HepG2 (cell line): ENCODE data around the gene ROBO3. TPM values are rescaled to one million over a fixed set of nuclear protein-coding genes. Genes with fewer than 3 reads are reported as not detected.

Experiments used
- ARID2 ChIP-seq: sonication (generic); formaldehyde crosslinking; IDR thresholded peaks from 2 replicates; pipeline ENCODE4 v1.8.1; 2022; ENCODE audit warnings: mild to moderate bottlenecking, missing genetic modification reagents, borderline replicate concordance
- BORCS8-MEF2B ChIP-seq: sonication (generic); formaldehyde crosslinking; IDR thresholded peaks from 2 replicates; pipeline ENCODE4 v1.8.0; 2022; ENCODE audit warnings: mild to moderate bottlenecking, missing genetic modification reagents
- DPF2 ChIP-seq: sonication (generic); formaldehyde crosslinking; IDR thresholded peaks from 2 replicates; pipeline ENCODE4 v1.4.0; 2020; ENCODE audit warnings: mild to moderate bottlenecking, low read depth, missing genetic modification reagents, borderline replicate concordance
- ESRRA ChIP-seq: sonication (generic); formaldehyde crosslinking; IDR thresholded peaks from 2 replicates; pipeline ENCODE4 v1.5.1; 2020; ENCODE audit warnings: mild to moderate bottlenecking, low read depth, missing genetic modification reagents
- HHEX ChIP-seq: IDR thresholded peaks from 2 replicates; pipeline ENCODE4 v1.6.1; 2016; ENCODE audit warnings: control low read depth
- JUN ChIP-seq: sonication (generic); formaldehyde crosslinking; IDR thresholded peaks from 2 replicates; pipeline ENCODE4 v1.4.0; 2020; ENCODE audit warnings: mild to moderate bottlenecking, missing genetic modification reagents
- KDM6A ChIP-seq: IDR thresholded peaks from 2 replicates; pipeline ENCODE4 v1.6.1; 2016; ENCODE audit warnings: low read depth
- KLF13 ChIP-seq: sonication (generic); formaldehyde crosslinking; IDR thresholded peaks from 2 replicates; pipeline ENCODE4 v1.4.0; 2020; ENCODE audit warnings: mild to moderate bottlenecking, missing genetic modification reagents
- NR3C1 ChIP-seq: sonication (generic); formaldehyde crosslinking; IDR thresholded peaks from 2 replicates; pipeline ENCODE4 v1.4.0; 2020; ENCODE audit warnings: missing genetic modification reagents
- PLSCR1 ChIP-seq: sonication (generic); formaldehyde crosslinking; IDR thresholded peaks from 2 replicates; pipeline ENCODE4 v1.5.0; 2020; ENCODE audit warnings: missing genetic modification reagents, mild to moderate bottlenecking, borderline replicate concordance
- ZNF224 ChIP-seq: sonication (generic); formaldehyde crosslinking; IDR thresholded peaks from 2 replicates; pipeline ENCODE4 v1.5.0; 2020; ENCODE audit warnings: mild to moderate bottlenecking, missing genetic modification reagents
- ZNF407 ChIP-seq: sonication (generic); formaldehyde crosslinking; IDR thresholded peaks from one replicate; pipeline ENCODE4 v1.5.1; 2020; ENCODE audit warnings: mild to moderate bottlenecking, missing genetic modification reagents; ENCODE audit errors: not compliant biosample characterization
- ZNF567 ChIP-seq: sonication (generic); formaldehyde crosslinking; IDR thresholded peaks from 2 replicates; pipeline ENCODE4 v1.8.1; 2023; ENCODE audit warnings: mild to moderate bottlenecking, missing genetic modification reagents, borderline replicate concordance
- ZSCAN5A ChIP-seq: sonication (generic); formaldehyde crosslinking; IDR thresholded peaks from 2 replicates; pipeline ENCODE4 v1.8.0; 2022; ENCODE audit warnings: mild to moderate bottlenecking, missing genetic modification reagents, borderline replicate concordance
- polyA plus RNA-seq, 8 experiments: library from polyadenylated mRNA; depleted of rRNA in 3 of 8; stranded (reverse) in 7 of 8; unstranded in 1 of 8; fragments of >200 nt; fragmentation: Illumina TruSeq in 4 of 8; extraction: Trizol in 4 of 8; gene quantifications; 2 replicates each; pipeline versions ENCODE4 v1.2.1 to v1.2.3, GENCODE V29; 2011 to 2016; ENCODE audit warnings: low read depth in 4 of 8, missing spikeins in 1 of 8, mixed read lengths in 1 of 8; ENCODE audit not compliant: insufficient read depth in 1 of 8
- total RNA-seq, 5 experiments: library from RNA; depleted of rRNA; stranded (reverse); fragments of >200 nt; fragmentation: Illumina TruSeq; extraction: Trizol; gene quantifications; 2 replicates each; pipeline ENCODE4 v1.2.3, GENCODE V29; 2016; ENCODE audit warnings: low read depth in 1 of 5
- TF ChIP-seq, protein P1 (sequence below): sonication (generic); formaldehyde crosslinking; conservative IDR thresholded peaks from 2 replicates; pipeline ENCODE4 v1.5.0; 2020; ENCODE audit warnings: missing genetic modification reagents
- TF ChIP-seq, protein P2 (sequence below): sonication (generic); formaldehyde crosslinking; IDR thresholded peaks from 2 replicates; pipeline ENCODE4 v1.8.1; 2023; ENCODE audit warnings: mild to moderate bottlenecking, moderate library complexity, missing genetic modification reagents

ROBO3 gene
- total and polyA plus RNA-seq, 2 of the 13 experiments (the other 11 are each of a cell fraction or from before 2014, with no cell fraction given): 0.07 to 2.4 TPM

DNA sequence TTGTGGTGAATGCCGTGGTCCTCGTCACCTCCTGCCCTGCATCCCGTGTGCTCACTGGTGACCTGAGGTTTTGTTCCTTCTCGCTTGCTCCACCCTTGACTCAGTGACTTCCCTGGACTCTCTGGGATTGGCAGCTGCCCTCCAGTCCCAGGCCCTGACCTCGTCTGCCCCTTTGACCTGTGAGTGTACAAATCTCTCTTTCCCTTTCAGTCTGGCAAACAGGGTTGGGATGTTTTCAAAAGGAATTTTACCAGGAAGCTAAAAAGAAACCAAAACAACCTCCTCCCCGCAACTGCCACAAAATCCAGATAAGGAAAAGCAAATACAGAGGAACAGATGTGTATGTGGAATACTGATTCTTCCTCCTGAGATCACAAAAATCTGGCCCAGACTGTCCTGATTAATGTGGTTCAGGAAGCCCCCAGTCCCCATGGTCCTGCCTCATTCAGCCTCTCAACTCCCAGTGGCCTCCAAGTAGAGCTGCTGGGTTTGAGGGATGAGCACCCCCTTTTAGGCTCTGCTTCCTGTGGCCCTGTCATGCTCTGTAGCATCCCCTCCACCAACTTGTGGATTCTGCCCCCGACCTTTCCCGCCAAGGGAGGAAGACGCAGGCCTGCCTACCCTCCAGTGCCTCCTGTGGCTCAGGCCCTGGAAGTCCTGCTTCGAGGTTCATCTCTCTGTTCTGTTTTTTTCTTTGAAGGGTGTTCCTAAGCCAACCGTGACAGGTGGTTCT is 17.3 kb downstream of the ROBO3 start (continued):
- TF ChIP-seq, protein P1, sequence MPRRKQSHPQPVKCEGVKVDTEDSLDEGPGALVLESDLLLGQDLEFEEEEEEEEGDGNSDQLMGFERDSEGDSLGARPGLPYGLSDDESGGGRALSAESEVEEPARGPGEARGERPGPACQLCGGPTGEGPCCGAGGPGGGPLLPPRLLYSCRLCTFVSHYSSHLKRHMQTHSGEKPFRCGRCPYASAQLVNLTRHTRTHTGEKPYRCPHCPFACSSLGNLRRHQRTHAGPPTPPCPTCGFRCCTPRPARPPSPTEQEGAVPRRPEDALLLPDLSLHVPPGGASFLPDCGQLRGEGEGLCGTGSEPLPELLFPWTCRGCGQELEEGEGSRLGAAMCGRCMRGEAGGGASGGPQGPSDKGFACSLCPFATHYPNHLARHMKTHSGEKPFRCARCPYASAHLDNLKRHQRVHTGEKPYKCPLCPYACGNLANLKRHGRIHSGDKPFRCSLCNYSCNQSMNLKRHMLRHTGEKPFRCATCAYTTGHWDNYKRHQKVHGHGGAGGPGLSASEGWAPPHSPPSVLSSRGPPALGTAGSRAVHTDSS: no peak
- TF ChIP-seq KLF13 (CRISPR knock-in tag) (no peak), BORCS8-MEF2B (no peak), PLSCR1 (CRISPR knock-in tag) (no peak), NR3C1 (no peak), DPF2 (CRISPR knock-in tag) (0 out of 2 replicates have a peak, but pooled peaks have one; percentile 49), KDM6A (CRISPR knock-in tag) (no peak), JUN (CRISPR knock-in tag) (no peak; the same call in 1 of the 2 replicates), HHEX (CRISPR knock-in tag) (no peak), ARID2 (no peak), ZNF224 (CRISPR knock-in tag) (no peak), ESRRA (CRISPR knock-in tag) (no peak), ZSCAN5A (CRISPR knock-in tag) (no peak), ZNF407 (CRISPR knock-in tag) (no peak), ZNF567 (no peak)
- TF ChIP-seq, protein P2, sequence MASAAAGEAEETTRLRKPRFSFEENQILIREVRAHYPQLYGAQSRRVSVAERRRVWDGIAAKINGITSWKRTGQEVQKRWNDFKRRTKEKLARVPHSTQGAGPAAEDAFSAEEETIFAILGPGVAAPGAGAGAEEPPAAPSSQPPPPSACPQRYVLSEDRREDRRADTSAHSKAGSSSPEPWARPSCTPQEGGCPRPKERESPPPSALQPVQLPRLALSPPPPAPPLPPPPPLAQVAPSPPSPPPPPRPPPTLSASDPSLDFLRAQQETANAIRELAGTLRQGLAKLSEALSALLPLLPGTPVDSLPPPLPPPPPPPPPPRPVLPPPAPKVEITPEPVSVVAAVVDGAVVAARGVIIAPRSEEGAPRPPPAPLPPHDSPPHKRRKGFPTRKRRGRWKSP (CRISPR knock-in tag): 0 out of 2 replicates have a peak, but pooled peaks have one; percentile 20
